NCI-H2196 treated with DMSO at 0.1 percent for 48 hours (cell line): ENCODE data around the gene RASSF6.
"Not testable (repeated sequence)": the region's sequence is repeated elsewhere in the genome, so short reads cannot be mapped to it uniquely, and the experiment has no call there.

Source experiments
- DNase-seq: peaks from one replicate; lab custom pipeline; 2025; ENCODE audit not compliant: unreplicated experiment; lab: John Stamatoyannopoulos, UW

The RASSF6 gene, protein sequence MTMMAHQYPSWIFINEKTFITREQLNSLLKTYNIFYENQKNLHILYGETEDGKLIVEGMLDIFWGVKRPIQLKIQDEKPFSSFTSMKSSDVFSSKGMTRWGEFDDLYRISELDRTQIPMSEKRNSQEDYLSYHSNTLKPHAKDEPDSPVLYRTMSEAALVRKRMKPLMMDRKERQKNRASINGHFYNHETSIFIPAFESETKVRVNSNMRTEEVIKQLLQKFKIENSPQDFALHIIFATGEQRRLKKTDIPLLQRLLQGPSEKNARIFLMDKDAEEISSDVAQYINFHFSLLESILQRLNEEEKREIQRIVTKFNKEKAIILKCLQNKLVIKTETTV

DNA sequence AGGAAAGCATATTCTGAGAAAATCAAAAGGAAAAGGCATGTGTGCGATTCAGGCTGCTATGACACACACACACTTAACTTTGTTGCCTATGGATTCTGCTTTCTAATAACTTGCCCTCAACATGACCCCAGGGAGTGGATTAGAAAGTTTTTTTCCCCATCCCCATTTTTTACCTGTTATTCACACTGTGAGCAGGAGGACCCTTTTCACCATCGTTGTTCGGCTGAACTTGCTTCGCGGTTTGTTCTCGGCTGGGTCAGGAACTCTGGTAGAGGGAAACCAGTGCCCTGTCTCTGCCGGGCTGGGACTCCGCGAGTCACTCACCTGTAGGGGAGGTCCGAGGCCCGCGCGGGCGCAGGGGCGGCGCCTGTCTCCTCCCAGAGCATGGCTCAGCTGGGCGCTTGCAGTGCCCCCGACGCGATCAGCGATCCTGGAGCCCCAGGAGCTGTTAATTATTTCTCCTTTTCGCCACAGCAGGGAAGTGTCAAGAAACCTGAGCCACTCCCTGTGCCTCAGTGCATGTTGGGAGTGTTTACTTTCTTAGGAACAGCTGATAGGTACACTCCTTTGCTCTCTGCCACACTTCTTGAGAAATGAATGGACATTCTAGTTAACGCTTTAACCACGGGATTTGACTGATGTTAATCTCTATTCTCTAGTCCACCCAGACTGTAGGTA is at the start of gene RASSF6:
RASSF6 (minus strand) TSS at position 322 of the 678 bp plus-strand sequence. CDS start 8,641 bp downstream, outside the sequence.
- peak; percentile 45 for DNase-seq

DNA sequence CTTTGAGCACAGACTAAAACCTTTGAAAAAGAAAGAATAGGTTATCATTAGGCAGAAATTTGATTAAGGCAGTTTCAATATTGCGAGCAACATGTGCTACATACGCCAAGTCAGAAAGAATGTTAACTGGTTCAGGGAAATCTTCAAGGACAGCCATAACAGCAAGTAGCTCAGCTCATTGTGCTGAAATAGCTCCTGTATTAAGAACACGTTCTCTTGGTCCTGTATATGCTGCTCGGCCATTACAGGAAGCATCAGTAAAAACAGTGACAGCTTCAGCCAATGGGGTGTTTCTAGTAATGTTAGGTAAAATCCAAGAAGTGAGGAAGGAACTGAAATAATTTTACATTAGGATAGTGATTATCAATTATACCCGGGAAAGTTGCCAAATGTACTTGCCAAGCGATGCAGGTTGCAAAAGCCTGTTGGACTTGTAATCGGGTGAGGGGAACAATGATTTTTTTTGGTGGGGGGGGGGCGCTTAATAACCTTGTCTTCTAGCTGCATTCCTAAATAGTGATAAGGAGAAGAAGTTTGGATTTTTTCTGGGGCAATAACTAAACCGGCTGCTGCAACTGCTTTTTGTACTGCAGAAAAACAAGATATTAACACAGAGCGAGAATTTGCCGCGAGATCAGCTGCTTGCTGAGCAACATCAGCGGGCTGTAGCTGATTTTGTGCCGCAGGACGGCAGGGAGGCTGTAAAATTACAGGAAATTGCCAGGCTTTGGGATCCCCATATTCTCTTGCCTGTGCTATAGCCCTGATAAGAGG is 49.4 kb upstream of the RASSF6 start:
- no peak for DNase-seq

DNA sequence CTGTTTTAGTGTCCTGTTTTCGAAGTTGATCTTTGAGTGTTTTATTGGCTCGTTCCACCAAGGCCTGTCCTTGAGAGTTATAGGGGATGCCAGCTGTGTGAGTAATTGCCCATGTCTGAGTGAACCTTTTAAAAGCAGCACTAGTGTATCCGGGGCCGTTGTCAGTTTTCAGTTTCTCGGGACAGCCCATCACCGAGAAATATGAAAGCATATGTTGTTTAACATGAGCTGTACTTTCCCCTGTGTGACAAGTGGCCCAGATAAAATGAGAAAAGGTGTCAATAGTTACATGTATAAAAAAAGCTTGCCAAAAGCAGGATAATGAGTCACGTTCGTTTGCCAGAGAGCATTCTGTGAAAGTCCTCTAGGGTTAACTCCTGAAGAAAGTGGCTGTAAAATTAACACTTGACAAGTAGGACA is 48.6 kb upstream of the RASSF6 start:
- DNase-seq = no peak

DNA sequence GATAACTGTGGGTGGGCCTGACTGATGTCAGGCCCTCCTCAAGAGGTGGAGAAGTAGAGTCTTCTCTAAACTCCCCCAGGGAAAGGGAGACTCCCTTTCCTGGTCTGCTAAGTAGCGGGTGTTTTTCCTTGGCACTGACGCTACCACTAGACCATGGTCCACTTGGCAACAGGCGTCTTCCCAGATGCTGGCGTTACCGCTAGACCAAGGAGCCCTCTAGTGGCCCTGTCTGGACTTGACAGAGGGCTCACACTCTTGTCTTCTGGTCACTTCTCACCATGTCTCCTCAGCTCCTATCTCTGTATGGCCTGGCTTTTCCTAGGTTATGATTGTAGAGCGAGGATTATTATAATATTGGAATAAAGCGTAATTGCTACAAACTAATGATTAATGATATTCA is 45.7 kb upstream of the RASSF6 start:
- DNase-seq = not testable (repeated sequence)

DNA sequence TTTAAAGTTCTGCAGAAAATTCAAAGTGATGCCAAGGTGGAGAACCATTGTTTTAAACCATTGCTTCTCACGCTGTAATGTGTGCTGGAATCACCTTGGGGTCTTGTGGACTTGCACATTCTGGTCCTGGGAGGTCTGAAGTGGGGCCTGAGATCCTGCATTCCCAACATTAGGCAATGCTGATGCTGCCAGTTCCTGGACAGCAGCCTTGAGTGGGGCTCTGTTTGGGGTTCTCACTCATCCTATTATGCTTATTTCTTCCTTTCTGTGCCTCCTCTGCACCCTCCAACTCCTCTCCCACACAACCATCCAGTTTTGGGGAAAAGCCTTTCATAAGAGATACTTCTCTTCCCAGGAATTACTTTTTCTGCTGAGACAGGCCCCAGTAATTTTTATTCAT is 44.2 kb upstream of the RASSF6 start:
- DNase-seq = no peak

DNA sequence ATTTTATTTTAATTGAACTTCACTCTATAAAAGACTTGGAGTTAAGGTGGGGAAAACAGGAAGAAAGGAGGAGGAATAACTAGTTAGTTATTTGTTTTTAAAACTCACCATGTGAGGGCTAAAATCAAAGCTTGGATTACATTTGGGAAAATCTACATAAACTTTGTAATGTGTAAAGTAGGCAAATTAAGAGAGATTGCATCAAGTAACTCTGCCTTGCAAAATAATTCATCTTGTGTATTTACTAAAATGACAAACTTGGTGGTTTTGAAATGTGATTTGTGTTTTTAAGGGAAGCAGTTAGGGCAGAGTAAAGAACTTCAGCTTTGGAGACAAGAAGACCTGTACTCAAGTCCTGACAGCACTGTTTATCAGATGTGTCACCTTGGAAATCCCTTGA is 43.3 kb upstream of the RASSF6 start:
- no peak for DNase-seq

DNA sequence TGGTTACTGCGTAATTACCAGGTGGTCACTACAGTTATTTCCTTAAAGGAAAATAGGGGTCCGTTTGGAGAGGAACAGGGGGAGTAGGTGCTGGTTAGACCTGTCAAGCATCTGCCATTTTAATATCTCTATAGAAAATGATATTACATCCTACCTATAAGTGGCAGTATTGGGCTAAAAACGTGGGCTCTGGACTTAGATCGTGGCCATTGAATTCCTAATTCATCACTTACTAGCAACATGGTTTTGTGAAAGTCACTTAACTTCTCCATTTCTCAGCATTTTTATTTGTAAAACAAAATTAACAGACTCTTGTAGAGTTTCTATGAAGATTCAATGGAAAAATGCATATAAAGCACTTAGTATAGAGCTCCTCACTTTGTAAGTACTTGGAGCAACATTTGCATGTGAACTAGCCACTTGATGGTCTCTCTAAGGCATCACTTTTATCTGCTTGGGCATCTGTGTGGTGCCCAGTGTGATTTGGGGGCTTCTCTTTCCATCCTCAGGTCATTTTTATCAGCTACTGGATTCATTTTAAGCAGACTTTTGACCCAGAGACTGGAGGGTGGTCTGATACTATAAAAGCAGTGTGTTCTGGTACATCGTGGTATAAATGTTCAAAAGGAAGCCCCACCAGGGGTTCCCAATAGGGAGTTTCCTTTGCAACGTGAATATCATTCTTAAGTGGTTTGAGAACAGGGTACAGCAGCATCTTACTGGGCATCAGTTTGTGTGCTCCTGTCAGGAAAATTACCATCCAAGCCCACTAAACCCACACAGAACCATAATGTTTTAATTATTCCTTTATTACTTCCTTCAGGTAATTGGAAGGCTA is 42.7 kb upstream of the RASSF6 start:
- peak; percentile 31 for DNase-seq

DNA sequence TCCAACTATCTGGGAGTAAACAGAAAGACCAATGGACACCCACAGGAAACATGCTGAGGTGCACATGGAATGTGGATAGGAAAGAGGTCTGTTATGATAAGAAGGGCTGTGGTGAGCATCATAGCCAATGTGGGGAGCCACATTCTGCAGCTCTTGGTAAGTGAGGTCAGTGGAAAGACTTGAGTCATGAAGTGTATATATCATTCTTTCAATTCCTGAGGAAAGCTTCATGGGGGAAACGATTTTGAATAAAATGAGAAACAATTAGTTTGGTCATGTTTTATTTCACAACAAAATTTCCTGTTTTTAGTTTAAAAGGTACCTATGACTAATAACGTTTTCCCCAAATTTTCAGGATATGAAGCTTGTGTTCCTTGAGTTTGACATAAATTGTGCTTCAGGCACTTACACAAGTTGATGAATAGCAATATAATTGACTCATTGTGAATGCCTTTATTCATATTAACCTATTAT is 41.4 kb upstream of the RASSF6 start:
- no peak for DNase-seq

DNA sequence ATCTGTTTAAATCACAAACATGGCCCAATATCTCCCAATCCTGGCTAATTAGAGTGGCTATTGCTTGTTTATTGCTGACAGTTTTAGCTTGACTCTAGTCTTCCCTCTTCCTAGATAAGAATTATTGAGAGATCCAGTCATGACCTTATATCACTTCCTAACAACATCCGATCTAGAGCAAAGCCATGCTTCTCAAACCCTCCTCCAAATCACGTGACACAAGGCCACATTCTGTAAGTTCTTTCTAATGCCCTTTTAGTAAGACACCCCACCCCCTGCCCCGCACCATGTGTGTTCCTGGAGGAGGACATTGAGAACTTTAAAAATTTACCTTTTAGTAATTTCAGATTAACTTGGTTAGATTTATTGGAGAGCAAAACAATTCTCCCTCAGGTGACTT is 40.6 kb upstream of the RASSF6 start:
- no peak for DNase-seq

DNA sequence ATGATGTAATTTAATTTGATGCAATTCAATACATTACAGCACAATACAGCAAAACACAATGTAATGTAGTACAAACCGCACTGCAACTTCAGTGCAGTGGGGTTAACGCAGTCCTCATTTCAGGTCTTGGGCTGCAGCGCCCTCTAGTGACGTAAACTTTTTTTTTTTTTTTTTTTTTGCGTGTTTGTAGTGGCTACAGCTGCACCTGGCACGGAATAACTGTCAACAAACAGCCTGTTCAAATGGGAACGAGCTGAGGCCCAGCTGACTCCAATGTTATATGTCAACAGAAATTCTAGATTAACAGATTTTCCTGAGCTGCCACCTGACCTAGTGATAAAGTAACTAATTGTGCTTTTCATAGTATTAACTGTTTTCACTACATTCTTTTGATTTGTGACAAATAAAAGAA is 33.5 kb upstream of the RASSF6 start:
- DNase-seq = peak; percentile 66

DNA sequence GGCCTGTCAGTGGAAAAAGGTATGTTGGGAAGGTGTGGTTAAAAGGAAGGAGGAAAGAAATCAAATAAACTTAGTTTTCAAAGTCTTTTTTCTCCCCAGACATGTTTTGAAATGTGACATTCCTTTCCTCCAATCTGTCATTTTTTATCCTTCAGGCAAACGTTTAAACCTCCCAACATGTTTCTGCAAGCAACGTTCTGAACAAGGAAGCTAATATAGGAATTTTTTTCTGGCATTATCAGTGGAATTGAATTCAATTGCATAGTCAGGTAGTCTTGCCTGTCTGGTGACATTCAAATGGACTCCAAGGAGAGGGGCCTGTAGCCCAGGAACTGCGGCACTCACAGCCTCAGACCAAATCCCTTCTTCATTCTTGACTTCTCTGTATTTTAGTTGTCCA is 30.0 kb upstream of the RASSF6 start:
- no peak for DNase-seq

DNA sequence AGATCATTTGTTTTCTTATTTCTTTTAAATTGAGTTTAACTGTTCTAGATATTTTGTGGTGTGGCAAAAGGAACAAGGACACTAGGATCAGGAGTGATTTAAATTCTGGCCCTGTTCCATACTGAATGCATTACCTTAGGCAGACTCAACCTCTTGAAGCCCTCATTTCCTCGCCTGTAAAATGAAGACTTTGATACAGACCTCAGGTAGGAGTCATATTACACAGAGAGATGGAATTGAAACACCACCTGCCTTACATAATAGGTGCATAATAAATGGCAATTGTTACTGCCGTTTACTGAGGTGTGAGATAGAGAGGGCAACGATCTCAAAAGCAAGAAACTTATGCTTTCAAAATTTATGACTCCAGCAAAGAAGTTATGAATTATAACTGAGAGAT is 28.2 kb upstream of the RASSF6 start:
- no peak for DNase-seq

DNA sequence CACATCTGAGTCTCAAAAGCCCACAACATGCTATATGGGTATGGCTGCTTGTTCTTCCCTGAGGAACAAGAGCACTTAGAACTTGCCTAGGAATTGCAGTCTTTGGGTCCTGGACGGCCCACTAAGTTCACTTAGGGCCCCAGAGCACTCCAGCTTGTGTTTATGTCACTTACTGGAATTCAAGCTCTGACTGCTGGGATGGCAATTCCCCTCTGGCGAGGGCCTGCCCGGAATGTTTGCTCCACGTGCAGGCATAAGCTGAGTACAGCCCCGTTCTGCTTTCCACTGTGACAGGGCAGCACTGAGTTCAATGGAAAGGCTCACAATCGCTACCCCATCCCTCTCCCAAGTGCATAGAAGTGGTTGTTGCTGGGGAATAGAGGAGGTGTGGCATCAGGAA is 25.9 kb upstream of the RASSF6 start:
- no peak for DNase-seq

DNA sequence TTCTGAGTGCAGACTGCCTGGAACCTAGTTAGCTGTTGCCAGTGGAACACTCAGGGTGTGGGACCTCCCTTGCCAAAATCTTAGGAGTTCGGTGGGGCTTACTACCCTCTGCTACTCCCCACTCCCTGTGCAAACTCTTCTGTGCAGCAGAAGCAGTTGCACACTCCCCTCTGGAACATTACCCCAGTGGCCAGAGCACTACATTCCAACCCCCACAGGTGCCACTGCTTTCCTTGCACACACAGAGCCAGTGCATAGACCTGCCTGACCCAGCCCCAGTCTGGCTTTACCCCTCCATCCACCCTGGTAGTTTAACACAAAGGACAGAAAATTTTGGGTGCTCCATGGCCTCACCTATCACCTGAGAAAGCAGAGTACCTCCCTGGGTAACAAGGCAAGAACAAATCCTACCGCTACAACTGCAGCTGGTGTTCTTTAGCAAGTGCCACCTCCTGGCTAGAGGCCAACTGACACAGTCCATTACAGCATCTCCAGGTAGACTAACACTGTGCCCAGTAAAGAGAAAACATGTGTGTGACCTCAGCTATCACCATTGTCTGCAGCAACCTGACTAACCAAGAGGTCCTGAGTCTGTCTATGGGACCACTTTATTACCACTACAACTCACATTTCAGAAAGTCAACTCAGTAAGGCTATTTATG is 11.5 kb upstream of the RASSF6 start:
- DNase-seq = no peak

DNA sequence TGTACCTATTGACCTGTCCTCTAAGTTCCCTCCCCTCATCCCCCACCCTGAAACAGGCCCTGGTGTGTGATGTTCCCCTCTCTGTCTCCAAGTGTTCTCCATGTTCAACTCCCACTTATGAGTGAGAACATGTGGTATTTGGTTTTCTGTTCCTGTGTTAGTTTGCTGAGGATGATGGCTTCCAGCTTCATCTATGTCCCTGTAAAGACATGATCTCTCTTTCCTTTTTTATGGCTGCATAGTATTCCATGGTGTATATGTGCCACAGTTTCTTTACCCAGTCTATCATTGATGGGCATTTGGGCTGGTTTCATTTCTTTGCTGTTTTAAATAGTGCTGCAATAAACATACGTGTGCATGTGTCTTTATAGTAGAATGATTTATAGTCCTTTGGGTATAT is 8.6 kb upstream of the RASSF6 start:
- DNase-seq = not testable (repeated sequence)

DNA sequence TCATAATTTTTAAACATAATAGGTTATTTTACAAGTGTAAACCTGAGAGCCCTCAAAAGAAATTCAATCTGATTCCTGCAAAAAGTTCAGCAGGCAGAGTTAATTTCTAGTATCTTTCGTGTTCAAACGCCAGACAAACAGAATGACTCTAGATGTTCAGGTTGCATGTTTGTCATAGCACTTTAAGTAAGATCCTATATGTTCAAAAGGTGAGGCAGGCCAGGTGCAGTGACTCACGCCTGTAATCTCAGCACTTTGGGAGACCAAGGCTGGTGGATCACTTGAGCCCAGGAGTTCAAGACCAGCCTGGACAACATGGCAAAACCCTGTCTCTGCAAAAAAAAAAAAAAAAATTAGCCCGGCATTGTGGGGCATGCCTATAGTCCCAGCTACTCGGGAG is 1.1 kb upstream of the RASSF6 start:
- no peak for DNase-seq

DNA sequence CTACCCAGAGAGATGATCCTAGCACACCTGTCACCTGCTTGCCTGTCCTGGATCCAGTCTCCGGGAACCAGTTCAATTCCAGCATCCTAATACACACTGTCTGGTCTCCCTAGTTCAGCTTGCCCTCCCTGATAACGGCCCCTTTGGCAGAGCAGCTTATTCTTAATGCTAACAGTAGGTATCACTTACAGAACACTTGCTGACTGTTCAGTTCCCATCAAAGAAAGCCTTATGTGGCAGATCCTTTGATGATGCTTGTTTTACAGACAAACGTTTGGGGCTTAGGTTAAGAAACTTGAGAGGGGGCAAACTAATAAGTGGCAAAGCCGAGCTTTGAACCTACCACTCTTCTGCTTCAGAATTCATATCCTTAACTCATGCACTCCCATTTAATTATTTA is 890 bp downstream of the RASSF6 start:
- DNase-seq = no peak

DNA sequence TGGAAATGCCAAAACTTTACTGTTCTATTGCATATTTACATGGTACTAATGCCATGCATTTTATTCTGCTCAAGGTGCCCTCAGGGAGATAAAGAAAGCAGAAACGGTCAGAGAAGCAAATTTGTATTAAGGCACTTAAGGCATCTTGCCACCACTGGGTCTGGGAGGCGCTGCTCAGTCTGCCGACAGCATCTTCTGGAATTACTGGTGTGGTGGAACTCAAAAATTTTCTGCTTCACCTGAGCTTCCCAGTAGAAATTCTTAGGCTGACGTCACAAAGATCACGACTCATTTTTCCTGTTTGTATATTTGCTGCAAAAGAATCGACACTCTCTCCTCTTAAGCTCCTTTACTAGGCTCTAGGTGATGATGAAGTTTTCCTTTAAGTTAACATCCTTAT is 3.0 kb downstream of the RASSF6 start:
- no peak for DNase-seq

DNA sequence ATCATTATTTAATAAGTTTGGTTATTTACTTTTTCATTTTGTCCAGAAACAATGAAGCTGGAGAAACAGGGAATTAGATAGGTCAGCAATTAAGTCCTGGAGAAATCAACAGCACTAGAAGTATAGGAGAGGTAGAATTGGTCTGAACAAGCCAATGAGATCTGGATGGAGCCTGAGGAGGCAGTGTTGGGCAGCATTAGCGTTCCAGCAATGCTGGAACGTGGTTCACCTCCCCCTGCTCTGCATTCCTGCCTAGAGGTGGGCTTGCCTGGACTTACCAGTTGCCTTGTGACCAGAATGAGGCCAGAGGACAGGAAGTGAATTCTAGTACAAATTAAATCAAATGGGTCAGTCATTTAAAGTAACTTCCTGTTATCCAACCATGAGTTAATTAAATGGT is 4.6 kb downstream of the RASSF6 start:
- DNase-seq = no peak

DNA sequence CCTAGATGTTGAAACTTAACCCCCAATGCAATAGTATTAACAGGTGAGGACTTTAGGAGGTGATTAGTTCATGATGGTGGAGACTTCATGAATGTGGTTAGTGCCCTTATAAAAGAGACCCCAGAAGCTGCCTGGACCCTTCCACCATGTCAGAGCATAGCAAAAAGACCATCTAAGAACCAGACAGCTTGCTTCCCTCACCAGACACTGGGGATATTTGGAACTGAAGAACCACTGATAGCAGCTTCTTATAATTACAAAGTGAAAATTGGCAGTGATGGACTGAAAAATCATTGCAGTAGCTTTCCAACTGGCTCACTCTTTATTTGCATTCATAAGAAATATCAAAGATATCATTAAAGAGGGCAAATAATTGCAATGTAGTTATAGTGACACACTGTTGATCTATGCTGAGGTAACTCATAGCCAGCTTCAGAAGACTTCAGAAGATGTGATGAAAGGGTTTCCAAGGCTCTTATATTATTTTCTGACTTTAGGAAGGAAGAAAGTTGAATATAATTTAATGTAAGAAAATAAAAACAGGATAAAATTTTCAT is 5.8 kb downstream of the RASSF6 start:
- DNase-seq = no peak
